ENCODE data around the gene ZBTB7C. TPM values are rescaled to one million over a fixed set of nuclear protein-coding genes. Genes with fewer than 3 reads are reported as not detected.
A peak's percentile ranks its signal among the peaks of the same experiment; 100 is the strongest.

ZBTB7C gene
- total RNA-seq, result under 1 TPM in 2 of 3 donors, not detected in 1; 0.05 to 0.29 TPM

GRCh38 chr18:48408727-48409590 lies at the start of gene ZBTB7C:
TSS of gene ZBTB7C (minus strand) at chr18:48409383.
- peaks cover 8% of the 10 kb centered on the region for H3K9me3 Mint-ChIP-seq
- H3K4me3 Mint-ChIP-seq, result peak within 1 kb of the TSS; percentile 75
- peaks cover 10% of the 10 kb centered on the region for H3K4me1 Mint-ChIP-seq (ENCODE audit: low read depth)
- ATAC-seq, result peak; percentile 39 to 49
- H3K36me3 Mint-ChIP-seq (ENCODE audit: insufficient read depth), result no peaks in the 10 kb centered on the region
- no peak for DNase-seq
- peaks cover 73% of the 10 kb centered on the region for H3K27me3 Mint-ChIP-seq (ENCODE audit: low read depth)

GRCh38 chr18:48456838-48457237 lies 47.7 kb upstream of the ZBTB7C start:
- peaks cover 27% of the 10 kb centered on the region for H3K4me1 Mint-ChIP-seq (ENCODE audit: low read depth)
- no peaks in the 10 kb centered on the region for H3K9me3 Mint-ChIP-seq
- DNase-seq (no peak), ATAC-seq (no peak)
- peaks cover 43% of the 10 kb centered on the region for H3K27me3 Mint-ChIP-seq (ENCODE audit: low read depth)
- no peaks in the 10 kb centered on the region for H3K36me3 Mint-ChIP-seq (ENCODE audit: insufficient read depth)
- no peak overlapping the region for H3K4me3 Mint-ChIP-seq

- peak; percentile 85 to 86 for ATAC-seq
- Mint-ChIP-seq H3K27me3 (ENCODE audit: low read depth) (peaks cover 43% of the 10 kb centered on the region), H3K4me1 (ENCODE audit: low read depth) (peaks cover 27% of the 10 kb centered on the region)
Observed at GRCh38 chr18:48455555-48456478, 46.6 kb upstream of the ZBTB7C start.

GRCh38 chr18:48454261-48454757 lies 45.1 kb upstream of the ZBTB7C start:
- Mint-ChIP-seq H3K4me1 (ENCODE audit: low read depth) (peaks cover 27% of the 10 kb centered on the region), H3K4me3 (no peak overlapping the region), H3K36me3 (ENCODE audit: insufficient read depth) (no peaks in the 10 kb centered on the region), H3K27me3 (ENCODE audit: low read depth) (peaks cover 47% of the 10 kb centered on the region), H3K9me3 (no peaks in the 10 kb centered on the region)
- ATAC-seq (no peak), DNase-seq (no peak)

More at GRCh38 chr18:48455555-48456478, 46.6 kb upstream of the ZBTB7C start:
- H3K36me3 Mint-ChIP-seq (ENCODE audit: insufficient read depth), result no peaks in the 10 kb centered on the region
- H3K4me3 Mint-ChIP-seq, result peak overlapping the region; percentile 4
- H3K9me3 Mint-ChIP-seq, result no peaks in the 10 kb centered on the region
- DNase-seq, result peak; percentile 53

GRCh38 chr18:48453330-48454066 lies 44.3 kb upstream of the ZBTB7C start:
- Mint-ChIP-seq H3K4me3 (no peak overlapping the region), H3K36me3 (ENCODE audit: insufficient read depth) (no peaks in the 10 kb centered on the region), H3K4me1 (ENCODE audit: low read depth) (peaks cover 27% of the 10 kb centered on the region), H3K9me3 (no peaks in the 10 kb centered on the region), H3K27me3 (ENCODE audit: low read depth) (peaks cover 48% of the 10 kb centered on the region)
- DNase-seq (no peak), ATAC-seq (no peak)

DNA sequence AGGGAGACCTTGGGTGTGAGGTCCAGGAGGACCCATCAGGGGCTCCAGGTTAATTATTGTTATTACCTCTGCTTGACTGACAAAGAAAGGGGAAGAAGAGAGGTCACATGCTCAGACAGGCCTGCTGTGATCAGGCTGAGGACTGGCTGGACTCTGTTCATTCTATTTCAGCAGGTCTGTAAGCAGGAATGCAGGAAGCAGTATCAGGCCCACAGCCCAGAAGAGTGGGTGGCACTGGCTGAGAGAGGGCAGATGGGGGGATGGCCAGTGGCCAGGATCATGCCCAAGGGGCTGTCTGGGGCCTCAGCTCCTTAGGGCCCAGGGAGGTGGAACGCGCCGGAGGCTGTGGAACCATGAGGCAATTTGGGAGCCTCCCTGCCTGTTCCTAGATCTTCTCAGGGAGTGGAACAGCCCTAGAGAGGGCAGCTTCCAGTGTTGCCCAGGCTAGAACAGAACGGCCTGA lies 43.7 kb upstream of the ZBTB7C start:
- no peaks in the 10 kb centered on the region for H3K36me3 Mint-ChIP-seq (ENCODE audit: insufficient read depth)
- DNase-seq (no peak), ATAC-seq (no peak)
- H3K9me3 Mint-ChIP-seq, result no peaks in the 10 kb centered on the region
- H3K27me3 Mint-ChIP-seq (ENCODE audit: low read depth), result peaks cover 45% of the 10 kb centered on the region
- peaks cover 27% of the 10 kb centered on the region for H3K4me1 Mint-ChIP-seq (ENCODE audit: low read depth)
- no peak overlapping the region for H3K4me3 Mint-ChIP-seq

DNA sequence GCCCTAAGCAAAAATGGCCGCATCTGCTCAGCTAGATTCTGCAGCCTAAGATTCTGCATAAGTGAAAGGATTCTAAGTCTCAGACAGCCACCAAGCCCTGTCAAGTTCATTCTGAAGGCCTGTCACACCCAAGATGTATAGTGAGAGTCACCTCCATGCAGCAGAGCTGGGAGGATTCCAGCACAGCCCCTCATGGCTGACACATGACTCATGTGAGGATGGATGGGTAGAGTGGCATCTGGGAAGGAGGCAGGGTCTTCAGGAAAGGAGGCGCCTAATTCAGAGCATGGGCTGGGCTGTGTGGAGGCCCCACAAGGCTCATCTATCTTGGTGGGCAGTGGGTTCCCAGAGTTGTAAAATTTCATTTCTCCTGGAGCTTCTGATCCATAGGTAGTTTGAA lies 41.5 kb upstream of the ZBTB7C start:
- DNase-seq (no peak), ATAC-seq (no peak)
- Mint-ChIP-seq H3K4me1 (ENCODE audit: low read depth) (peaks cover 11% of the 10 kb centered on the region), H3K36me3 (ENCODE audit: insufficient read depth) (no peaks in the 10 kb centered on the region), H3K9me3 (no peaks in the 10 kb centered on the region), H3K4me3 (no peak overlapping the region), H3K27me3 (ENCODE audit: low read depth) (peaks cover 39% of the 10 kb centered on the region)

- ATAC-seq (peak; percentile 79 to 91), DNase-seq (peak; percentile 55)
- Mint-ChIP-seq H3K9me3 (no peaks in the 10 kb centered on the region), H3K27me3 (ENCODE audit: low read depth) (peaks cover 46% of the 10 kb centered on the region), H3K4me1 (ENCODE audit: low read depth) (no peaks in the 10 kb centered on the region), H3K36me3 (ENCODE audit: insufficient read depth) (no peaks in the 10 kb centered on the region), H3K4me3 (no peak overlapping the region)
Observed at GRCh38 chr18:48446582-48447225, 37.5 kb upstream of the ZBTB7C start.

- Mint-ChIP-seq H3K9me3 (no peaks in the 10 kb centered on the region), H3K27me3 (ENCODE audit: low read depth) (peaks cover 51% of the 10 kb centered on the region), H3K4me3 (no peak overlapping the region), H3K4me1 (ENCODE audit: low read depth) (no peaks in the 10 kb centered on the region), H3K36me3 (ENCODE audit: insufficient read depth) (no peaks in the 10 kb centered on the region)
- ATAC-seq (peak; percentile 72 to 81), DNase-seq (peak; percentile 61)
Observed at GRCh38 chr18:48445540-48445939, 36.4 kb upstream of the ZBTB7C start.

- Mint-ChIP-seq H3K4me3 (no peak overlapping the region), H3K4me1 (ENCODE audit: low read depth) (no peaks in the 10 kb centered on the region), H3K27me3 (ENCODE audit: low read depth) (peaks cover 50% of the 10 kb centered on the region), H3K9me3 (no peaks in the 10 kb centered on the region), H3K36me3 (ENCODE audit: insufficient read depth) (no peaks in the 10 kb centered on the region)
- DNase-seq (no peak), ATAC-seq (no peak)
Observed at GRCh38 chr18:48442761-48443160, 33.6 kb upstream of the ZBTB7C start.

GRCh38 chr18:48441405-48441881 lies 32.3 kb upstream of the ZBTB7C start:
- Mint-ChIP-seq H3K4me1 (ENCODE audit: low read depth) (no peaks in the 10 kb centered on the region), H3K27me3 (ENCODE audit: low read depth) (peaks cover 51% of the 10 kb centered on the region), H3K4me3 (no peak overlapping the region), H3K9me3 (no peaks in the 10 kb centered on the region), H3K36me3 (ENCODE audit: insufficient read depth) (no peaks in the 10 kb centered on the region)
- DNase-seq, result no peak
- no peak for ATAC-seq

DNA sequence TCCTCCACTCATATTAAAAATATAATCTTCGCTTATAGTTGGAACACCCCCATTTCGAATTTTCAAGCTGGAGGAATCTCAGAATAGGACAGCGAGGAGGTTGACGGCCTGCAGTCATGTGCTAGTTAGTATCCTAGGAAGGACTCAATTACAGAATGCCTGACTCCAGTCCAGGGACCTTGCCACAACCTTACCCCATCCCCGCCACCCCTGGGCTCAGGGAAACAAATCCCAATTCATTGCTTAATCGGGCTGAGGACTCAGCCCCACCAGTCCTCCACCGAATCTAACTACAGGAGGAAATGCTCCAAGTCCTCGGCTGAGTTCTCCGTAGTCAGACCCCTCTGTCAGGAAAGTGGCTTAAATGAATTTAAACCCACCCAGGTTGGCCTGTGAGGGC lies 31.7 kb upstream of the ZBTB7C start:
- Mint-ChIP-seq H3K9me3 (no peaks in the 10 kb centered on the region), H3K4me3 (no peak overlapping the region), H3K4me1 (ENCODE audit: low read depth) (no peaks in the 10 kb centered on the region), H3K27me3 (ENCODE audit: low read depth) (peaks cover 51% of the 10 kb centered on the region), H3K36me3 (ENCODE audit: insufficient read depth) (no peaks in the 10 kb centered on the region)
- DNase-seq (no peak), ATAC-seq (no peak)

DNA sequence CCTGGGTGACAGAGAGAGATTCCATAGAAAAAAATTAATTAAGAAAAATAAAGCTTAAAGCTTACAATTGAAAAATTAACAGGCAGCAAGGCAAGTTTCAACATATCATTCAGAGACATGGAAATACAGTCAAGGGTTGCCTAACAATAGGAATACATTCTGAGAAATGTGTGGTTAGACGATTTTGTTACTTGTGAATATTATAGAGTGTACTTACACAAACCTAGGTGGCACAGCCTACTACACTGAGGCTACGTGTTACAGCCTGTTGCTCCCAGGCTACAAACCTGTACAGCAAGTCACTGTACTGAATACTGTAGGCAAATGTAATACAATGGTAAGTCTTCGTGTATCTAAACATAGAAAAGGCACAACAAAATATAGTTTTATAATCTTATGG lies 27.7 kb upstream of the ZBTB7C start:
- Mint-ChIP-seq H3K9me3 (no peaks in the 10 kb centered on the region), H3K4me1 (ENCODE audit: low read depth) (no peaks in the 10 kb centered on the region), H3K4me3 (no peak overlapping the region), H3K27me3 (ENCODE audit: low read depth) (peaks cover 36% of the 10 kb centered on the region), H3K36me3 (ENCODE audit: insufficient read depth) (no peaks in the 10 kb centered on the region)
- DNase-seq (no peak), ATAC-seq (no peak)
